ENCODE data around the gene TIMD4.
A peak's percentile ranks its signal among the peaks of the same experiment; 100 is the strongest.
"Not testable (repeated sequence)": the region's sequence is repeated elsewhere in the genome, so short reads cannot be mapped to it uniquely, and the experiment has no call there.

Gene TIMD4

GRCh38 chr5:156963125-156963524 lies at the start of gene TIMD4:
Gene TIMD4 (minus strand): TSS chr5:156963226. CDS start chr5:156963198, 28 bp downstream.
- H3K4me3 Mint-ChIP-seq: no peak within 1 kb of the TSS
- no peaks in the 10 kb centered on the region for H3K27me3 Mint-ChIP-seq
- peaks cover 15% of the 10 kb centered on the region for H3K36me3 Mint-ChIP-seq
- H3K9me3 Mint-ChIP-seq (ENCODE audit: low read depth): peaks cover 5% of the 10 kb centered on the region
- no peaks in the 10 kb centered on the region for H3K4me1 Mint-ChIP-seq (ENCODE audit: low read depth)
- H3K27ac Mint-ChIP-seq: no peak within 1 kb of the TSS

DNA sequence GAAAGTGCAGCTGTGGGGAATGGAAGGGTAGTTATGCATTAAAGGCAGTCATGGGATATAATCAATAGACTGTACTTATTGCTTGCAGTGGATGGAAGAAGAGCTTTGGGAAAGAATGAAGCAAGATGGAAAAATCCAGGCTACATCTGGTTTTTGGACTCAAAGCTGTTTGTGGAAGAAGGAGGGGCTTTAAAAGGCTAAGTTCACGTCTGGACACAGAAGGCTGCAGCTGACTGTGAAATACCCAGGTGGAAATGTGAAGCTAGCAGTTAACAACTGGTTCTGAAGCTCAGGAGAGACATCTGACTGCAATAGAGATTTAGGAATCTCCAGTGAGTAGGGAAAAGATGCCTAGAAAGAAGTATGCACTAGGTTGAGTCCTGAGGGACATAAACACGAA lies 43.2 kb upstream of the TIMD4 start:
- Mint-ChIP-seq H3K27me3 (no peaks in the 10 kb centered on the region), H3K9me3 (ENCODE audit: low read depth) (peaks cover 11% of the 10 kb centered on the region), H3K36me3 (peaks cover 27% of the 10 kb centered on the region), H3K27ac (no peak overlapping the region), H3K4me3 (no peak overlapping the region), H3K4me1 (ENCODE audit: low read depth) (peaks cover 7% of the 10 kb centered on the region)

DNA sequence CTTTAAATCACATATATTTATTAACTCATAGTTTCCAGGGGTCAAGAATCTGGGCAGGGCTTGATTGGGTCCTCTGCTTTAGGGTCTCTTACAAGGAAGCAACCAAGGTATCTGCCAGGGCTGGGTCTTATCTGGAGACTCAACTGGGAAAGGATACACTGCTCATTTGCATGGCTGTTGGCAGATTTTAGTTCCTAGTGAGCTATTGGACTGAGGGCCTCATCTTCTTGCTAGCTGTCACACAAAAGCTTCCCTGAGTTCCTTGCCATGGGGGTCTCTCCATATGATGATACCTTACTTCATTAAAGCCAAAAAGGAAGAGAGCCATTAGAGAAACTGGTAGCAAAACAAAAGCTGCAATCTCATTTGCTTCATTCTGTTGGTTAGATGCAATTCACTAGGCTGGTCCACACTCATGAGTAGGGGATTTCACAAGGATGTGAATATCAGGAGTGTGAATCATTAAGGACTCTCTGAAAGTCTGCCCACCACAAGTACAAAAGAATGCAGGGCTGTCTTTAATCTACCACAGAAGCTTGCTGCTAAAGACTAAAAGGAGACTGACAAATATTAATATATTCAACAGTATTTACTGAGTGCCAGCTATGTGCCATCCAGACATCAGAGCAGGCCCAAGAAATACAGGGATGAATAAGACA lies 42.0 kb upstream of the TIMD4 start:
- Mint-ChIP-seq H3K9me3 (ENCODE audit: low read depth) (peaks cover 11% of the 10 kb centered on the region), H3K27ac (no peak overlapping the region), H3K27me3 (no peaks in the 10 kb centered on the region), H3K36me3 (peaks cover 34% of the 10 kb centered on the region), H3K4me1 (ENCODE audit: low read depth) (peaks cover 7% of the 10 kb centered on the region), H3K4me3 (no peak overlapping the region)

DNA sequence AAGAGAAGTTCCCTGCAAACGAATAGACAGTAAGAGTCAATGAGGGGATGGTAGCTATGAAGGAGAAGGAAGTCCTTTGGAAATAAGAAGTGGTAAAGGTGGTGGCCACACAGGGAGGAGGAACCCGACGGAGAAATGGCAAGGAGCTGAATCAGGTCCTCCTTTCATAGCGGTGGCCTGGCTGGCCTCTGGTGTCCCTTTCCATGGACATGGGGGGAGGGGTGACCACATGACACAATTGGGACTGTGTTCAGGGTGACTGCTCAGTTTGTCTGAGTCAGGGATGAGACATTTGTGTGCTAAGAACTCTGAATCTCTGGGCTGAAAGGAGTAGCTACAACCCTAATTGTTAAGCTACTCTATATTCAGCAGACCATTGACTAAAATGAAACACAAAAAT lies 28.7 kb upstream of the TIMD4 start:
- no peaks in the 10 kb centered on the region for H3K27me3 Mint-ChIP-seq
- H3K36me3 Mint-ChIP-seq: peaks cover 13% of the 10 kb centered on the region
- H3K4me3 Mint-ChIP-seq: no peak overlapping the region
- H3K4me1 Mint-ChIP-seq (ENCODE audit: low read depth): no peaks in the 10 kb centered on the region
- no peak overlapping the region for H3K27ac Mint-ChIP-seq
- peaks cover 5% of the 10 kb centered on the region for H3K9me3 Mint-ChIP-seq (ENCODE audit: low read depth)

DNA sequence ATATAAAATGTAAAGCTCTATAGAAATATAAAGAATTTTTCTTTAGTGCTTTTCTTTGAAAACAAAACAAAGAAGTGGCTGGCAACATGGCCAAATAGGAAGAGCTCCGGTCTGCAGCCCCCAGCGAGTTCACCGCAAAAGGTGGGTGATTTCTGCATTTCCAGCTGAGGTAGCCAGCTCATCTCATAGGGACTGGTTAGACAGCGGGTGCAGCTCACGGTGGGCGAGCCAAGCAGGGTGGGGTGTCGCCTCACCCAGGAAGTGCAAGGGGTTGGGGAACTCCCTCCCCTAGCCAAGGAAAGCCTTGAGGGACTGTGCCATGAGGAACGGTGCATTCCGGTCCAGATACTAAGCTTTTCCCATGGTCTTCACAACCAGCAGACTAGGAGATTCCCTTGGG lies 21.0 kb upstream of the TIMD4 start:
- peaks cover 8% of the 10 kb centered on the region for H3K9me3 Mint-ChIP-seq (ENCODE audit: low read depth)
- H3K4me1 Mint-ChIP-seq (ENCODE audit: low read depth): no peaks in the 10 kb centered on the region
- peaks cover 19% of the 10 kb centered on the region for H3K36me3 Mint-ChIP-seq
- H3K27me3 Mint-ChIP-seq: no peaks in the 10 kb centered on the region
- H3K27ac Mint-ChIP-seq: no peak overlapping the region
- no peak overlapping the region for H3K4me3 Mint-ChIP-seq

DNA sequence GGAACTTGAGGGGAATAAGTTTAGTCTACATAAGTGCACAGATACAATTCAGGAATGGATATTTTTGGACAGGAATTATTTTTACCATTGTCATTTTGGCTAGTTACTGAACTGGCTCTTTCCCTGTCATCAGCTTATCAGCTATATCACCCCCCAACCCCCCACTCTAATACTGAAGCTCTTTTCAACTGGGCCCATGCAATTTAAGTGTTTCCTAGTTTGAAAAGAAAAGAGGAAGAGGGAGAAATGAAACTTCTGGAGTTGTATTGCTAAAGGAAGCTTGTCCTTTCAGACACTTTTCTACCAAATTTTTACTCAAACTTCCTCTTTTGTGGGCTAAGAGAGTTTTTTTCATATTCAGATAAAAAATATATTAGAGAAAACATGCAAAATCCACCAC lies 18.5 kb upstream of the TIMD4 start:
- Mint-ChIP-seq H3K27ac (no peak overlapping the region), H3K27me3 (no peaks in the 10 kb centered on the region), H3K4me3 (no peak overlapping the region), H3K36me3 (peaks cover 16% of the 10 kb centered on the region), H3K4me1 (ENCODE audit: low read depth) (no peaks in the 10 kb centered on the region), H3K9me3 (ENCODE audit: low read depth) (peaks cover 3% of the 10 kb centered on the region)

GRCh38 chr5:156974328-156974727 lies 11.3 kb upstream of the TIMD4 start:
- Mint-ChIP-seq H3K36me3 (peaks cover 14% of the 10 kb centered on the region), H3K27ac (no peak overlapping the region), H3K4me1 (ENCODE audit: low read depth) (peaks cover 3% of the 10 kb centered on the region), H3K9me3 (ENCODE audit: low read depth) (no peaks in the 10 kb centered on the region), H3K4me3 (no peak overlapping the region), H3K27me3 (no peaks in the 10 kb centered on the region)

DNA sequence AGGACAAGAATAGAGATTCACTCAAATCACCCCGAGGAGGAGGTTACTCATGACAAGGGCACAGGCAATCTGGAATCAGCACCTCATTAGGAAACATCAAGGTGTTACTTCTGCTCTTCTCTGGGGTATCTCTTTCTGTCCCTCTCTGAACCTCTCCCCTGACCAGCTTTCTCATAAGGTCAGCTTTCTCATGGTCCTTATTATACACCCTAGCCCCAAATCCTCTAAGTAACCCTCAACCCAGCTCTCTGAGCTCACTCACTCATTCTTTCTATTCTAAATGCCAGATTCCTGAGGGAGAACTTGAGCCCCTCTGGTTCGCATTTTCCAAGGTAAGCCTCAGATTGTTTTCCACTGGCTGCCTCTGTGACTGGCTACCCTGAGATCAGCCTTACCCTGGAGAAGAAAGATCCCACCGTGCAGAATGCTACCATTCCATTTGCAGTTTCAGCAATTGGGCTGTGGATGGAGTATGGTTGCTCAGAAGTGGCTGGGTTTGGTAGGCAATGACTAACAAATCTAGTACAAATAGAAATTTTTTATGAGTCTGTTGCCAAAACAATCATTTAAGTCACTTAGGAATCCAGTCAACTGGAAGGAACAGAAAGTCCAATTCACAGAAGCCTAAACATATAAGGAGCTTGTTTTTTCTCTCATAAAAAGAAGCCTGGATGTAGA lies 9.0 kb upstream of the TIMD4 start:
- Mint-ChIP-seq H3K27me3 (no peaks in the 10 kb centered on the region), H3K36me3 (peaks cover 10% of the 10 kb centered on the region), H3K9me3 (ENCODE audit: low read depth) (no peaks in the 10 kb centered on the region), H3K4me3 (no peak overlapping the region), H3K27ac (peak overlapping the region; percentile 12), H3K4me1 (ENCODE audit: low read depth) (peaks cover 3% of the 10 kb centered on the region)

DNA sequence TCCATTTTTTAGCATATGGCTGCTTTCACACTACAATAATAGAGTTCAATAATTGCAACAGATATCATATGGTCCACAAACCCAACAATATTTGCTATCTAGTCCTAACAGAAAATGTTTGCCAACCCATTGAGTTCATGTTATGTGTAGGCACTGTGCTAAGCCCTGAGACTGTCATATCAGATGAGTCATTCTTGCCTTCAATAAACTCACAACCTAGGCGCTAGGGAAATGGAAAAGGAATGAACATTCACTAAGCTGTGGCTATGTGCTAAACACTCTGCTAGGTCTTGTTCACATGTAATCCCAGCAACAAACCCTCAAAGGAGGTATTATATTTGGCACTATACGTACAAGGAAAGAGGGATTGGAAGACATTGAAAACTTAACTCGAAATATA lies 8.4 kb upstream of the TIMD4 start:
- Mint-ChIP-seq H3K27ac (peak overlapping the region; percentile 12), H3K9me3 (ENCODE audit: low read depth) (peaks cover under 1% of the 10 kb centered on the region), H3K4me3 (no peak overlapping the region), H3K36me3 (peaks cover 9% of the 10 kb centered on the region), H3K4me1 (ENCODE audit: low read depth) (peaks cover 3% of the 10 kb centered on the region), H3K27me3 (no peaks in the 10 kb centered on the region)

GRCh38 chr5:156967386-156967785 lies 4.4 kb upstream of the TIMD4 start:
- peaks cover 13% of the 10 kb centered on the region for H3K36me3 Mint-ChIP-seq
- not testable (repeated sequence) for H3K27ac Mint-ChIP-seq; H3K9me3 Mint-ChIP-seq (ENCODE audit: low read depth); H3K4me1 Mint-ChIP-seq (ENCODE audit: low read depth); H3K27me3 Mint-ChIP-seq; H3K4me3 Mint-ChIP-seq

DNA sequence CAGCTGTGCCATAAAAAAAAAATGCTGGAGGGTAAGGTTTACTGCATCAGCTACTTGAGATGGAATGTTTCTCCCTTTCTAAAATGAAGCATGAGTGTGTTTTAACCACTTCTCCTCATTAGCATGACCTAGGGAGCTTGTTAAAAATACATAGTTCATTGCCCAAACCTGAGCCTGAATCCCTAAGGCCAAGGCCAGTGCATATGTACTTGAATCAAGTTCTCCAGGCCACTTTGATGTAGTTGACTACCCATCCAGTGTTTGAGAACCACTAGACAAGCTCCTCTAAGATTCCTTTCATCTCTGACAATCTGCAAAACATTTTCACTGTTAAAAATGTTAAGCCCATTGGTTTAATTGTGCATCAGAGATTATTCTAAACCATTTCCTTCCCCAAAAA lies 6.7 kb downstream of the TIMD4 start:
- peaks cover 24% of the 10 kb centered on the region for H3K36me3 Mint-ChIP-seq
- peaks cover 11% of the 10 kb centered on the region for H3K4me1 Mint-ChIP-seq (ENCODE audit: low read depth)
- no peaks in the 10 kb centered on the region for H3K9me3 Mint-ChIP-seq (ENCODE audit: low read depth)
- H3K27me3 Mint-ChIP-seq: no peaks in the 10 kb centered on the region
- H3K4me3 Mint-ChIP-seq: no peak overlapping the region
- no peak overlapping the region for H3K27ac Mint-ChIP-seq

DNA sequence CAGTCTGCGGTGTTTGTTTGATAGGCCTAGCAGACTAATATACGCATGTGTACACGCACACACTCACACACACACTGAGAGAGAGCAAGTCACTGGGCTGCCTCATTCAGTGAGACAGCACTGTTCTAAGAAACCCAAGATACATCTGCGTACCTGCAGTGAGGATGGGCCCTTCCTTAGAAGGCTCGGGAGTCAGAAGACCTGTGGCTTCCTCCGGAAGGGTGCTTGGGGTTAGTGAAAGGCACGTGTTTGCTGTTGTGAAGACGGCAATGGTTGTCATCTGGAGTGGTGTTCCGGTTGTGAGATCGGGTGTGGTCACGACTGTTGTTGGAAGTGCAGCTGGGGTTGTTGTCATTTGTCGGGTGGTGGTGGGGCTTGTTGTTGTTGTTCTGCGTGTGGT lies 11.7 kb downstream of the TIMD4 start:
- peaks cover 35% of the 10 kb centered on the region for H3K36me3 Mint-ChIP-seq
- H3K27ac Mint-ChIP-seq: no peak overlapping the region
- H3K27me3 Mint-ChIP-seq: no peaks in the 10 kb centered on the region
- H3K4me1 Mint-ChIP-seq (ENCODE audit: low read depth): peaks cover 10% of the 10 kb centered on the region
- no peak overlapping the region for H3K4me3 Mint-ChIP-seq
- no peaks in the 10 kb centered on the region for H3K9me3 Mint-ChIP-seq (ENCODE audit: low read depth)

DNA sequence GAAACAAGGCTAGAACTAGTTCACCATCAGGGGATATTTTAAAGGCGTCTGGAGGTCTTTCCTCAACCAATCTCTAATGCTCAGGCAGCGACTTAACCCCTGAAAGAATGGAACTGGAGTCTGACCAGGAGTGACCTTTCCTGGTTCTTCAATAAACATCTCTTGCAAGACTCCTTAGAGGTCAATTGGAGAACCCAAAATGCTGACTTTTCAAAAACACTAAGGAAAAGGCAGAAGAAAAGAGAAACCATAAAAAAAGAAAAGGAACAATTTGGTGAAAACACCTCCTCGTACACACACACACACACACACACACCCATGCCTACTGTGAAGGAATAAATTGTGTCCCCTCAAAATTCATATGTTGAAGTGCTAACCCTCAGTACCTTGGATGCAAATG lies 12.3 kb downstream of the TIMD4 start:
- no peak overlapping the region for H3K27ac Mint-ChIP-seq
- no peaks in the 10 kb centered on the region for H3K27me3 Mint-ChIP-seq
- peaks cover 7% of the 10 kb centered on the region for H3K4me1 Mint-ChIP-seq (ENCODE audit: low read depth)
- no peak overlapping the region for H3K4me3 Mint-ChIP-seq
- H3K9me3 Mint-ChIP-seq (ENCODE audit: low read depth): no peaks in the 10 kb centered on the region
- H3K36me3 Mint-ChIP-seq: peaks cover 35% of the 10 kb centered on the region

DNA sequence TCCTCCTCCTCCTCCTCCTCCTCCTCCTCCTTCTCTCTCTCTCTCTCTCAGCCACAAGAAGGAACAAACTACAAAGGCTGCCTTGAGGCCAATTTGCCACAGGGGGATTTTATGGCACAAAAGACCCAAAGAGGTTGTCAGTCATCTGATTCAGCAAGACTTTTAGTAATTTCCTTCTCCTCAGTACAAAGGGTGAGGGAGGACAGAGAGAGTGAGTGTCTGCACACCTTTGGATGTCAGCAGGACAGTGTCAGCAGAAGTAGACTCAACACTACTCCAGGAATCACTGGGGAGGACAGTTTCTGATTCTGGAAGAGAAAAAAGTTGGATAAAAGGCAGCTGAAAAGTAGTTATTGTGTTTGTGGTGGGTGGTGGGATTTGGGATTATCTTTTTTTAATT lies 13.6 kb downstream of the TIMD4 start:
- no peaks in the 10 kb centered on the region for H3K9me3 Mint-ChIP-seq (ENCODE audit: low read depth)
- H3K4me3 Mint-ChIP-seq: no peak overlapping the region
- H3K4me1 Mint-ChIP-seq (ENCODE audit: low read depth): peaks cover 7% of the 10 kb centered on the region
- peaks cover 35% of the 10 kb centered on the region for H3K36me3 Mint-ChIP-seq
- H3K27ac Mint-ChIP-seq: no peak overlapping the region
- H3K27me3 Mint-ChIP-seq: no peaks in the 10 kb centered on the region

GRCh38 chr5:156947925-156948324 lies 15.1 kb downstream of the TIMD4 start:
- no peaks in the 10 kb centered on the region for H3K27me3 Mint-ChIP-seq
- no peak overlapping the region for H3K27ac Mint-ChIP-seq
- no peaks in the 10 kb centered on the region for H3K9me3 Mint-ChIP-seq (ENCODE audit: low read depth)
- H3K36me3 Mint-ChIP-seq: peaks cover 33% of the 10 kb centered on the region
- no peak overlapping the region for H3K4me3 Mint-ChIP-seq
- peaks cover 7% of the 10 kb centered on the region for H3K4me1 Mint-ChIP-seq (ENCODE audit: low read depth)

DNA sequence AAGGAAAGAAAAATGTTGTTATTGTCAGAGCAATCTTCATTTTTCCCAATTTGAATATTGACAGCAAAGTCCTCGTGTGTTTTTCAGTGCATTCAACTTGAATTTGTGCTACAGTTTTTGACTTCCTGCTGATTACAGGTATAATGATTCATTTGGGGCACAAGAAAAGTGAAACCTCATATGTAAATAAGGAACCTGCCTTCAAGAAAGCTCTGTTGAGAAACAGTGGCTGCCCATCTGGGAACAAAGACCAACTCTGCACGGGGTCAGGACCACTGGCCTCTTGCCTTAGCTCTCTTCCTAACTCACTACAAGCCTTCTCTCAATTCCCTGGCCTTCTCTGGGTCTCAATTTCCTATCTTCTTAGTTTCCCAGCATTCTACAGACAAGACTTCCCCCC lies 21.0 kb downstream of the TIMD4 start:
- Mint-ChIP-seq H3K4me1 (ENCODE audit: low read depth) (peaks cover 22% of the 10 kb centered on the region), H3K27ac (peak overlapping the region; percentile 84), H3K27me3 (no peaks in the 10 kb centered on the region), H3K4me3 (peak overlapping the region; percentile 27), H3K36me3 (peaks cover 9% of the 10 kb centered on the region), H3K9me3 (ENCODE audit: low read depth) (no peaks in the 10 kb centered on the region)
